IPS-18c (cell line): Measurements from ENCODE around the gene MORC2.

Experiments used
- H3K4me3 ChIP-seq: 2 replicates; pipeline ENCODE4 v1.7.0; 2013; ENCODE audit warnings: low read depth, mild to moderate bottlenecking, low read length, moderate library complexity; ENCODE audit not compliant: insufficient read depth
- H3K9me3 ChIP-seq: one replicate; pipeline ENCODE4 v1.6.1; 2013; ENCODE audit warnings: mild to moderate bottlenecking, low read length, moderate library complexity; ENCODE audit not compliant: control insufficient read depth, insufficient read depth

The MORC2 gene

DNA sequence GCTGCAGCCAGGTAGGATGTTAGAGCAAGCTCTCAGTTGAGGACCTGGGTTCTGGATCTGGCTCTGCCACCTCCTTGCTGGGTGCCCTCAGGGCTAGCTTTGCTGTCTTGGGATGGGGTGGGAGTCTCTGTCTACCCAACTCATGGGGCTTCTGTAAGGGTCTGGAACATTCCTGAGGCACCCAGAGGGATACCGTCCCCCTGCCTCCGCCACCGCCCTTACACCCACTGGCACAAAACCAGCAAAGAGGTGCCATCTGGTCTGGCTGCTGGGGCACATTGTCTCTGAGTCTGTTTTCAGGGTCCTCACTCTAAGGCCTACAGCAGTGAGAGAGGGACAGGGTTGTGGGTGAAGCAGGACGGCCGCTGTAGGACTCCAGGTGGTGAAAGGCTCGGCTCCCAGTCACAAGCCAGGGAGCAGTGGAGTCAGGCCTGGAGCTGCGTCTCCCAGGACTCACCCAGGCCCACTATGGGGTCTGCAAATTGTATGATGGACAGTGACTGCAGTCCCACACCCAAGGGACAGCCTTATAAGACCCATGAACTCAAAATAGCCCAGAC lies 84.9 kb downstream of the MORC2 start:
- H3K4me3 ChIP-seq: no peak overlapping the region
- H3K9me3 ChIP-seq: no peaks in the 10 kb centered on the region

DNA sequence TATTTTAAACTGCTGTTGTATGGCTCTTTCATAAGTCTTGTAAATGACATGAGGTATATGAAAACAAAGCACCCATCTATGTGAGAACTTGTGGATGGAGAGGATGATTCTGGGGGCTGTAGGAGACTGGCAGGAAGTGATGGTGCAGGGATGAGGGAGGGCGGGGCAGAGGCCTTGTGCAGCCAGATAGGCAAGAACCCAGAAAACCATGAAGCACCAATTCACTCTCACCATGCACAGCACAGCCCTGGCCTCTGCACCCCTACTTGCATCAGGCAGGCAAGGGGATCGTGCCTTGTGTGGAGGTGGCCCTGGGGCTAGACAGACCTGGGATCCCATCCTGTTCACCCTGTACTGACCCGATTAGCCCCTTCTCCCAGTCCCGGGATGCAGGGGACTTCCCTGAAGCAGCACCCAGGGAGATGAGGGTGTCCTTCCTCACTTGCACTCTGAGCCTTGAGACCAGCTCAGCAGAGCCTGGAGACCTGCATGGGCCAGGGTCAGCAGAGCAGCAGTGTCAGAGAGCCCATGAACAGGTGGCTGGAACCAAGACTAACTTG lies 85.5 kb downstream of the MORC2 start:
- Histone ChIP-seq H3K4me3 (no peak overlapping the region), H3K9me3 (no peaks in the 10 kb centered on the region)

DNA sequence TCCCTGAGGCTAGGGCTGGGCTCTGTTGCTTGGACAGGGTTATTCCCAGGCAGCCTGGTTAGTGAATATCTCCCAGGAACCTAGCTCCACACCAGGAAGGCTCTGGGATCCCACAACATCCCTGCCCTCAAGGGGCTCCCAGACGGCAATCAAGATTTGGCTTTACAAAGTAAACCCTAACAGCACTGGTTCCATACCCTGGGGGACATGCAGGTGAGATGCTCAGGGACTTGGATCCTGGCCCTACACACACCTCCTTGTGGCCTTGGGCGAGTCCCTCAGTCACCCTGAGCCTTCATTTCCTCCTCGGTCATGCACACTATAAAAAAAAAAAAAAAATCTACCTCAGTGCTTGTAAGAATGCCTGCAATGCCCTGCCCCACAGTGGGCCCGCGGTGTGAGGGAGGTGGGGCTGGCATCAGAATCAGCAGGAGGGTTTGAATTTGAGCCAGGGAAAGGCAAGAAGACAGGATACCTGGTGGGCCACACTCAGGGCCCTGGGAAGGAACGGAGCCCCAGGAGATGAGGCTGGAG lies 86.3 kb downstream of the MORC2 start:
- Histone ChIP-seq H3K9me3 (no peaks in the 10 kb centered on the region), H3K4me3 (no peak overlapping the region)

DNA sequence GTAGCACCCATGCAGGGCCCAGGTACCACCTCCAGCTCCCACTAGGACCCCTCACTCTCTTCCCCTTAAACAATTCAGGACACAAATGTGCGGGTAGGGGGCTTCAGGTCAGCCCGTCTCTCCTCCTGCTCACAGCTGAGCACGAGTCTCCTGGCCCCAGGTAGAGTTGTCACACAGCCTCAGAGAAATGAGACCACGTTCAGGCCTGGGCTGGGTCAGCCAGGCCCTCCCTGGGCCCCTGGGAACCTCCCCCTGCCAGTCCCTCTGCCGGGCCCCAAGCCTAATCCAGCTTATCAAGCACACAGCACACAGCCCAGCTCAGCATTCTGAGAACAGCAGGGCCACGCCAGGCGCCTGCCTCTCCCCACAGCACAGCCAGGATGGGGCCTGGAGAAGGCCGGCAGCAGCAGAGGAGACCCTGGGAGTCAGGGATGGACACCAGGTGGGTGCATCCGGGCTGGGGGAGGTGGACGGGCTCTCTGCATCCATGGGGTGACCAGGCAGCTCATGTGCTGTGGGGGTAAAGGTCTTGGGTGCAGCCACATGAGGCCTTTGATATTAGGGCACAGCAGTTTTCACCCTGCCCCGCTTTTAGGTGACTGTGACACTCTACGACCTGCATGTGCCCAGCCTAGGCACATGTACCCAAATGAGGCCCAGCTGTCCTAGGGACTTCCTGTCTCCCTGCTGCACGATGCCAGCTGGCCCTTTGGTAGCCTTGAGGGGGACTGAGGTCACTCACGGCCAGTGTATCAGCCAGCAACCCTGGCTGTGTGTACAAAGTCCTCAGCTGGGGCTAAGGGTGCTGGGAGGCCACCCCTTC lies 87.0 kb downstream of the MORC2 start:
- H3K9me3 ChIP-seq: no peaks in the 10 kb centered on the region
- no peak overlapping the region for H3K4me3 ChIP-seq

DNA sequence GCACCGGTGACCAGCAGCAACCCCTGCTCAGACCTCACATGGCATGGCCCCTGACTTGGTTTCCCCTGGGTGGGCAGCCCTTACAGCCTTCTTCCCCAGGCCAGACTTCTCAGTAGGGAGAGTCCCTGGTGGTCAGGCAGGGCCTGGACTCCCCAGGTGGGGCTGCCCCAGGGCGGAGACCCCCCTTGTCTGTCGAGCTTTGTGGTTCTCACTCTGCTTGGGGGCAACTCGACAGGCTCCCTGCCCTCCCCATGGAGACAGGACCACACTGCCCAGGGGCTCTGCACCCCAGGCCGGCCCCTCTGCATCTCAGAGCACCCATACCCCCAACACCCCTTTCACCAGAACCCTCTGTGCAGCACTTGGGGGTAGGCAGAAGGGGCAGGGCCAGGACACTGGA lies 87.7 kb downstream of the MORC2 start:
- H3K9me3 ChIP-seq: no peaks in the 10 kb centered on the region
- H3K4me3 ChIP-seq: no peak overlapping the region

DNA sequence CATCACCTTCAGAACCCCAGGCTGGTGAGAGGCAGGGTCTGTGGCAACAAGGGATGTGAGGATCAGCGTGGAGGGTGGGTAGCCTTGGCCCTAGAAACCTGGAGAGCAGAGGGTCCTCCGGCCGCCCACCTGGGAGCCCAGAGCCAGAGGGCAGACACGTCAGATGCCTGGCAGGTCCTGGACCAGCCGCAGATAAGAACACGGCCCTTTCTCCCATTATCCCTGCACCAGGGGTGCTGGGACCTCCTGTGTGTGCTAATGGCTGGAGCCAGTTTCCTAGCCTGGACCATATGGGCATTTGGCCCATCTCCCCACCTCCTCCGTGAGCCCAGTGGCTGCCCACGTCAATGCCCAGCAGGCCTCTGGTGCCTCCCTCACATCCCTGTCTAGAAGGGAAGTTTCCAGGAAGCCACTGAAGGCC lies 88.4 kb downstream of the MORC2 start:
- Histone ChIP-seq H3K9me3 (no peaks in the 10 kb centered on the region), H3K4me3 (no peak overlapping the region)

DNA sequence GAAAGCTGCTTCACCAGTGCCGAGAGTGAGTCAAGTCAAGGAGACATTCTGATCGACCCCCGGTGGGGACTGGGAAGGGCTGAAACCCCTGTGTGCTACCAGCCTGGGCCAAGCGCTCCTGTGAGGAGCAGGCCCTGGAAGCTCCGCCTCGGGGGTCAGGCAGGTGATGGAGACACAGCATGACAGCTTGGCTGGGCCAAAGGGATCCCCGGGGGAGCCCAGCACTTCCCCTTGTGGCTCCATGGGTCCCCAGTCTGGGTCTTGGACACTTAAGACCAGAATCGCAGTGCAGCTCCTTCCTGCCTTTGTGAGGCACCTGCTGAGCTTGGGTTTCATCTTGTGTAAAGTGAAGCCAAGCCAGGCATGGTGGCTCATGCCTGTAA lies 89.2 kb downstream of the MORC2 start:
- H3K4me3 ChIP-seq: no peak overlapping the region
- H3K9me3 ChIP-seq: no peaks in the 10 kb centered on the region

DNA sequence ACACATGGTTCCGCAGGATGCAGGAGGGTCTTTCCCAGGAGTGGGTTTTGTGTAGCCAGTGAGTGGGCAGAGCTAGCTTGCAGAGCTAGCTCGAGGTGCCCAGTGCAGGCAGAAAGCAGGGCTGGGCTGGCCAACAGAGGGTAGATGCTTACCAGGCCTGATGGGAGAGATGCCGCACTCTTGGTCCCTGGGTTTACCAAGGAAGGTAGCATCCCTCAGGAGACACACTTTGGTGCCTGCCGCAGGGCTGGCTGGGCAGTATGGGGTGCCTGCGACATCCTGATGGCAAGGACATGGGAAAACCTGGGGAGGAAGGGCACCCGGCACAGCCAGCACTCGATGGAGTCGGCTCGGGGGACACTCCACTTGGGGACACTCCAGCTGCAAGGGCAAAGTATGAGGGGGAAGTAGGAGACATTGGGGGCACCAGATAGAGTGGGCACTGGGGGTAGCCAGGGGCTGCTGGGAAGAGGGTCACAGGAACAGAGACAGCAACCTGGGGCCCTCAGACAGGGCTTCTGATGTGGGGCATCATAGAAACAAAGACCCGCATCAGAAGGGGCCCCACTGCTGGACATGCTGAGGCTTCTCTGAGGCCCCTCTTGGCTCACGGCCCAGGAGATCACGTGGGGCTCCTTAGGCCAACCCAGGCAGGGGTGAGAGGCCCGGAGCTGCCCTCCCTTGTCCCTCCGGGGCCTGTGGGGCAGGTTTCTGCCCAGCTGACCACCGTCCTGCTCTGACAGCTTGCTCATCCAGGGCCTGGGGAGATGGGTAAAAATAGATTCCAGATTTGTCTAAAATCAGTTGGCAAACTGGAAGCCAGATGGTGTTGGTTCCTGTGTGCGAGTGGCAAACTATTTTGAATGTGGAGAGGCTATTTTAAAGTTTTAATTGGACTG lies 89.8 kb downstream of the MORC2 start:
- H3K9me3 ChIP-seq: no peaks in the 10 kb centered on the region
- no peak overlapping the region for H3K4me3 ChIP-seq

DNA sequence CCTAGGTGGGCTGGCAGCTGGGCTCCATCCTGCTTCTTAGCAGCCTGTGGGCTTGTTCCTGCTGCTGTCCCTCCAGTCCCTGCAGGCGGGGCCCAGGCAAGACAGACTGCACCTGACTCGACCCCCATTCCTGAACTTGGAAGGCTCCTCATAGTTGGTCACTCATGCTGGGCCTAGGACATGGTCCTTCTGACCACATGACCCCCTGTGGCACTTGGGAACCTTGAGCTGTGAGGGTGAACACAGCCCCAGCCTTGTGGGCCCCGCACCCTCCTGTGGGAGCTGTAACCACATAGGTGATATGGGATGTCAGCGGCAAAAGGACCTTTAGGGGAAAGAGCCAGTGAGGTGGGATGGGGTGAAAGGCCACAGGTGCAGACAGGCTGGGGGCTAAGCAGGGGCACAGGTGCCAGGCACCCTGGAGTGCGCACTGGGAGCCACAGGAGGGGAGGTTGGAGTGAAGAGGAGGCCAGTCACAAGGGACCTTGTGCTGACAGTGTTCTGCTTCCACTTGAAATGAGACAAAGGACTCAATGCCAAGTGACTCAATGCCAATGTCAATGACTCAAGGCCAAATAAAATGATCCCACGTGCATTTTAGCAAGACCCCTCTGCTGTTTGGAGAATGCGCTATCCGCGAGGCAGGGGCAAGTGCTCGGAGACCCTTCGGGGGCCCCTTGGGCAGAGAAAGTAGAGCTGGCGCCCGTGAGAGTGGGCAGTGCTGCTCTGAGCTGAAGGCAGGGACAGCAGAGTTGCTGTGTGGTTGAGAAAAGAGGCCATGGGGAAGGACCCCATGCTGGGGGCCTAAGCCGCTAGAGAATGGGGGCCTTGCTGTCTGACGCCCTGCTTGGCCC lies 90.7 kb downstream of the MORC2 start:
- H3K9me3 ChIP-seq: no peaks in the 10 kb centered on the region
- no peak overlapping the region for H3K4me3 ChIP-seq

DNA sequence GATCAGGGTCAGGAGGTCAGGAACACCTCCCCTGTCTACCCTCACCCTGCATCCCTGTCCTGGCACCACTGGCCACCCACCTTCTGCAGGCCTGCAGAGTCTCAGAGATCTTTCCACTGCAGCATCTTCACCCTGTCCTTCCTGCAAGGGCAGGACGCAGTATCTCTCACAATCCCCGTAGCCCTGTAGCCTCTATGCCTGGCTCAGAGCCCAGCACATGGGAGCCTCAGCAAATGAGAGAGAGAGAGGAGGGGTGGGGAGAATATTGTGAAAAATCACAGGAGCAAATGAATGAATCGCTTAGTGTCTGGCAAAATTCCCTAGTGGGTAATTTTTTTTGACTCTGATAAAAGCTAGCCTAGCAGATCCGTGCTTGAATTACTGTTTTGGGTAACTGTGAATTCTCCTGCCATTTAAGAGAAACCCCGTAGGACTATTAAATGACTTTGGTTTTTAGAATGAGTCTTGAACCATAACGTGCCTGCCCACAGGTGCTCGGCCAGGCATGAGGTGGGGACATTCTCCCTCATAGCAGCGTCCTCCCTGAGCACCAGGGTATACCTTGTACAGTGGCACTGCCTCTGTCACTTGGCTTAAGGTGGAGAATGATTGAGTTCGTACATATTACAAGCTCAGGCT lies 91.5 kb downstream of the MORC2 start:
- Histone ChIP-seq H3K4me3 (no peak overlapping the region), H3K9me3 (no peaks in the 10 kb centered on the region)

DNA sequence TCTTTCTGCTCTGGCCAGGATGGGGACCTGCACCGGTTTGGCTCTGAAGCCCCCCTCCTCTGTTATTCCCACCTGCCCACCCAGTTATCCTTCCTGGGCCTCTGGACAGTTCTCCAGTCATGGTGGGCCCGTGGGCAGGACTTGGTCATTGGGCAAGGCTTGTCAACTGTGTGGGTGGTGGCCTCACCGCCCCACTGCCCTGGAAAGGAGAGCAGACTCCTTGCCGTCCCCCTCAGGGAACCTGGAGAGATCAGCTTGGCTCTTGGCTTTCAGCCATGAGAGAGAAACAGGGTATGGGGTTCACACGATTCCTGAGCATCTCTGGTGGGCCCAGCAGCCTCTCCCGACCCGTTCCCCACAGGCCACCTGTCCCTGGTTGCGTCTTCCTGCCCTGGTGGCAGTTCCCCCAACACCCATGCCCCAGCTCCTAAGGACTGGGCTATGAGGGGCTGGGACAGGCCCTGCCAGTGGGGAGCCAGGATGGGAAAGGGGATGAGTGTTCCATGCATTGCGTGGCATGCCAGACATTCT lies 92.3 kb downstream of the MORC2 start:
- no peak overlapping the region for H3K4me3 ChIP-seq
- no peaks in the 10 kb centered on the region for H3K9me3 ChIP-seq

DNA sequence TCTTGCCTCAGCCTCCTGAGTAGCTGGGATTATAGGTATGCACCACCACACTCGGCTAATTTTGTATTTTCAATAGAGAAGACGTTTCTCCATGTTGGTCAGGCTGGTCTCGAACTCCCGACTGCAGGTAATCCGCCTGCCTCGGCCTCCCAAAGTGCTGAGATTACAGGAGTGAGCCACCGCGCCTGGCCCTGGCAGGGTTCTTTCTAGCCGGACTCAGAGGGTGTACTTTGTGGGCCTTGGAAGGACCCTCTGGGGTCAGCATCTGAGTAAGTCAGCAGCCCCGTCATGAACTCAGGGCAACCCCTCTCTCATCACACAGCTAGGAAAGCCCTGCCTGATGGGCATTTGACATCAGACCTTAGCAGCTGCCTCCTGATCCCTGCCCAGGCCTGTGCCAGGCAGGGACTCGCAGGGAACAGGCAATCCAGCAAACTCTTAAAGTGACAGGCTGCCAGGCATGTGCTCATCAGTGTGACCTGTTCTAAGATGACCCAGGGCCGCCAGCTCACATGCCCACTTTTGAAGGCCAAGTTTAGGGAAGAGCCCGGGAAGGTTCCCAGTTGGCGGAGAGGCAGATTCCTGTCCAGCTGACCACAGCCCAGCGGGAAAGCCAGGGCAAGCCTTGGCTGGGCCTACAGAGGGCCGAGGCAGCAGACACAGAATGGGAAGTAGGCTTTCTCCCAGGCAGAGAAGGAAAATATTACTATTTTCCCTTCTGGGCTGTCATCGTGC lies 92.9 kb downstream of the MORC2 start:
- Histone ChIP-seq H3K9me3 (no peaks in the 10 kb centered on the region), H3K4me3 (no peak overlapping the region)
